ENCODE data around the gene TPRG1L.

TPRG1L gene

DNA sequence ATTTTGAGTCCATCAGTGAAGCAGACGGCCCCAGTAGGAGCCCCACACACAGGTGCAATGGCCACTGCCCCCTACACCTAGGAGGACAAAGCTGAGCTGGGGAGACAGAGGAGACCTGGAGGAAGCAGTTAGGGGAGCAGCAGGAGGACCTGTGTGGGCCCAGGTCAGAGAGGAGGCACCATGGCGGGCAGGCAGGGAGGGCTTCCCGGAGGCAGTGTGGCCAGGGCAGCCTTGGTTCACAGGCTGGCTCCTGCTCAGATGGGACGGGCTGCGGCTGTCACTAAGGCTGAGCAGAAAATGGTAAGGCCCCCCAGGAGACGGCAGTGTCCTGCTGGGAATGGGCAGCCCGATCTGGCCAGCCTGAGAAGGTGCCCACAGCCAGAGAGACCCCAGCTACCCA lies 28.9 kb upstream of the TPRG1L start:
- TF ChIP-seq, protein P1, sequence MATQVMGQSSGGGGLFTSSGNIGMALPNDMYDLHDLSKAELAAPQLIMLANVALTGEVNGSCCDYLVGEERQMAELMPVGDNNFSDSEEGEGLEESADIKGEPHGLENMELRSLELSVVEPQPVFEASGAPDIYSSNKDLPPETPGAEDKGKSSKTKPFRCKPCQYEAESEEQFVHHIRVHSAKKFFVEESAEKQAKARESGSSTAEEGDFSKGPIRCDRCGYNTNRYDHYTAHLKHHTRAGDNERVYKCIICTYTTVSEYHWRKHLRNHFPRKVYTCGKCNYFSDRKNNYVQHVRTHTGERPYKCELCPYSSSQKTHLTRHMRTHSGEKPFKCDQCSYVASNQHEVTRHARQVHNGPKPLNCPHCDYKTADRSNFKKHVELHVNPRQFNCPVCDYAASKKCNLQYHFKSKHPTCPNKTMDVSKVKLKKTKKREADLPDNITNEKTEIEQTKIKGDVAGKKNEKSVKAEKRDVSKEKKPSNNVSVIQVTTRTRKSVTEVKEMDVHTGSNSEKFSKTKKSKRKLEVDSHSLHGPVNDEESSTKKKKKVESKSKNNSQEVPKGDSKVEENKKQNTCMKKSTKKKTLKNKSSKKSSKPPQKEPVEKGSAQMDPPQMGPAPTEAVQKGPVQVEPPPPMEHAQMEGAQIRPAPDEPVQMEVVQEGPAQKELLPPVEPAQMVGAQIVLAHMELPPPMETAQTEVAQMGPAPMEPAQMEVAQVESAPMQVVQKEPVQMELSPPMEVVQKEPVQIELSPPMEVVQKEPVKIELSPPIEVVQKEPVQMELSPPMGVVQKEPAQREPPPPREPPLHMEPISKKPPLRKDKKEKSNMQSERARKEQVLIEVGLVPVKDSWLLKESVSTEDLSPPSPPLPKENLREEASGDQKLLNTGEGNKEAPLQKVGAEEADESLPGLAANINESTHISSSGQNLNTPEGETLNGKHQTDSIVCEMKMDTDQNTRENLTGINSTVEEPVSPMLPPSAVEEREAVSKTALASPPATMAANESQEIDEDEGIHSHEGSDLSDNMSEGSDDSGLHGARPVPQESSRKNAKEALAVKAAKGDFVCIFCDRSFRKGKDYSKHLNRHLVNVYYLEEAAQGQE (IDR thresholded peaks at IDR 0.05; ENCODE audit: insufficient read depth in 1 of 2, low read depth in 2 of 2, low read length in 2 of 2), result no peak
- no peak for TF ChIP-seq FOXP2 (optimal IDR thresholded peaks at IDR 0.05; ENCODE audit: borderline replicate concordance, extremely low read depth, extremely low read length, insufficient read depth)
- no peak for TF ChIP-seq SIN3A (IDR thresholded peaks at IDR 0.05; ENCODE audit: borderline replicate concordance, insufficient read depth, low read length)
- TF ChIP-seq POLR2AphosphoS5 (IDR thresholded peaks at IDR 0.05; ENCODE audit: low read depth, low read length), result no peak
- TF ChIP-seq TAF1 (IDR thresholded peaks at IDR 0.05; ENCODE audit: borderline replicate concordance, insufficient read depth, low read length), result no peak

DNA sequence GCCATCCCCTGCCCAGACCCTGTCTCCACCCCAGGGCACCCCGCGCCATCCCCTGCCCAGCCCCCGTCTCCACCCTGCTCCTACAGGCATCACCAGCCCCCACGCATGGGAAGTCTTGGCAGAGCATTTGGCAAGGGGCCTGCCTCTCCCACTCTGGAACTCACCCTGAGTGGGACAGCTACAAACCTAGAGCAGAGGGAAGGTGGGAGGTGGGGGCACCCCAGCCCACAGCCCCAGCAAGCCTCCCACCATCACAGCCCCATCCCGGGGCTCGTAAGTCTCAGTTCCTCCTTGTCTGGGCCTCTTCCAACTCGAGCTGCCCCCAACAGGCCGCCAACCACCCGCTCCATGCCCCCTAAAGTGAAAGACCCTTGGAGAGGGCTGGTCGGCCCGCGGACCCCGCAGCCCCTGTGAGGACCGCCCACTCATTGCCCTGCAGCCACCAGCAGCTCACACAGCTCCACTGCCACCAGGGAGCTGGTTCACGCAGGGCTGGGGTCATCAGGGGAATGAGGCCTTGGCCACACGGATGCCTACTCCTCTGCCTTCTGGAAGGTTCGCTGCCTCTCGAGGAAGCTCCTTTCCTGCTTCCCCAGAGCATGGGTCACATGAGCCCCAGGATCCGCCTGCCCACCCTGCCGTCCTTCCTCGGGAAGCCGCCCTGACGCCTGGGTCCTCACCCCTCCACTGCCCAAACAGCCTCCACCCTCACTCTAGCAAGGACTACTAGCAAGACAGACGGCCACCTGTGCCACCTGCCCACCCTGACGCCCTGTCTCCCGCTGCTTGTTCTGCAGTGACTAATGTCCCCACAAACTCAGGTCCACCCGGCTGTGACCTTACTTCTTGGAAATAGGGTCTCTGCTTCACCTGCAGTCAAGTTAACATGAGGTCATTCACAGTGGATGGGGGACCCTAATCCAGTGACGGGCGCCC lies 27.9 kb upstream of the TPRG1L start:
- TF ChIP-seq POLR2AphosphoS5 (IDR thresholded peaks at IDR 0.05; ENCODE audit: low read depth, low read length), result no peak
- TF ChIP-seq FOXP2 (optimal IDR thresholded peaks at IDR 0.05; ENCODE audit: borderline replicate concordance, extremely low read depth, extremely low read length, insufficient read depth), result no peak
- TF ChIP-seq, protein P1 (IDR thresholded peaks at IDR 0.05; ENCODE audit: insufficient read depth in 1 of 2, low read depth in 2 of 2, low read length in 2 of 2), result no peak
- no peak for TF ChIP-seq TAF1 (IDR thresholded peaks at IDR 0.05; ENCODE audit: borderline replicate concordance, insufficient read depth, low read length)
- TF ChIP-seq SIN3A (IDR thresholded peaks at IDR 0.05; ENCODE audit: borderline replicate concordance, insufficient read depth, low read length), result no peak

DNA sequence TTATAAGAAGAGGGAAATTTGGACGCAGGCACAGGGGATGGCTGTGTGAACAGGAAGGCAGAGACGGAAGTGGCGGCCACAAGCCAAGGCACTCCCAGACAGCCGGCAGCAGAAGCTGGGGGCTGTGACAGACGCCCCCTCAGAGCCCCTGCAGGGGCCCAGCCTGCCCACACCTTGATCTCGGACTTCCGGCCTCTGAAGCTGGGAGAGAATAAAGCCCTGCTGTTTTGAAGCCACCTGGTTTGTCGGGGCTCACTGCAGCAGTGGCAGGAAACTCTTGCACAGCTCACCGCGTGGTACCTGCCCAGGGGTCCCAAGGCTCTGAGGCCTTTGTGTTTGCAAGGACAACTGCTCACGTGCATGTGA lies 27.2 kb upstream of the TPRG1L start:
- TF ChIP-seq POLR2AphosphoS5 (IDR thresholded peaks at IDR 0.05; ENCODE audit: low read depth, low read length) (no peak), SIN3A (IDR thresholded peaks at IDR 0.05; ENCODE audit: borderline replicate concordance, insufficient read depth, low read length) (no peak), TAF1 (IDR thresholded peaks at IDR 0.05; ENCODE audit: borderline replicate concordance, insufficient read depth, low read length) (no peak), FOXP2 (optimal IDR thresholded peaks at IDR 0.05; ENCODE audit: borderline replicate concordance, extremely low read depth, extremely low read length, insufficient read depth) (no peak)
- TF ChIP-seq, protein P1 (IDR thresholded peaks at IDR 0.05; ENCODE audit: insufficient read depth in 1 of 2, low read depth in 2 of 2, low read length in 2 of 2), result no peak

GRCh38 chr1:3598051-3598491 lies 26.7 kb upstream of the TPRG1L start:
- TF ChIP-seq FOXP2 (optimal IDR thresholded peaks at IDR 0.05; ENCODE audit: borderline replicate concordance, extremely low read depth, extremely low read length, insufficient read depth) (no peak), POLR2AphosphoS5 (IDR thresholded peaks at IDR 0.05; ENCODE audit: low read depth, low read length) (no peak), SIN3A (IDR thresholded peaks at IDR 0.05; ENCODE audit: borderline replicate concordance, insufficient read depth, low read length) (no peak), TAF1 (IDR thresholded peaks at IDR 0.05; ENCODE audit: borderline replicate concordance, insufficient read depth, low read length) (no peak)
- TF ChIP-seq, protein P1 (IDR thresholded peaks at IDR 0.05; ENCODE audit: insufficient read depth in 1 of 2, low read depth in 2 of 2, low read length in 2 of 2), result no peak

Data from PFSK-1 (cell line).